Stimulated activated CD4-positive, alpha-beta T cell treated with anti-CD3 and anti-CD28 coated beads, Interleukin-1b, Interleukin-23, amount 100 ng/mL, for 48 hours (primary cell): Measurements from ENCODE around the gene NR1H3.

Experiments
- DNase-seq: peaks from one replicate; pipeline ENCODE4 v3.0.0-alpha.2; 2020

NR1H3 gene

GRCh38 chr11:47244448-47245350 lies 13.1 kb upstream of the NR1H3 start:
- no peak for DNase-seq

GRCh38 chr11:47245611-47246357 lies 12.0 kb upstream of the NR1H3 start:
- no peak for DNase-seq

GRCh38 chr11:47247502-47247901 lies 10.3 kb upstream of the NR1H3 start:
- no peak for DNase-seq

- no peak for DNase-seq
Measured at GRCh38 chr11:47248304-47248663, 9.5 kb upstream of the NR1H3 start.

- DNase-seq = peak; percentile 90
Measured at GRCh38 chr11:47248664-47249377, 9.0 kb upstream of the NR1H3 start, which contains the start of gene ACP2. Gene ACP2 (minus strand): TSS chr11:47248814. CDS start chr11:47248789, 25 bp downstream.

GRCh38 chr11:47249378-47249715 lies 8.4 kb upstream of the NR1H3 start:
- DNase-seq = no peak

GRCh38 chr11:47251751-47252150 lies 6.0 kb upstream of the NR1H3 start:
- no peak for DNase-seq

- no peak for DNase-seq
Measured at GRCh38 chr11:47253660-47254059, 4.1 kb upstream of the NR1H3 start.

- no peak for DNase-seq
Measured at GRCh38 chr11:47254386-47254785, 3.4 kb upstream of the NR1H3 start.

GRCh38 chr11:47256374-47256773 lies 1.4 kb upstream of the NR1H3 start:
- no peak for DNase-seq

- no peak for DNase-seq
Measured at GRCh38 chr11:47257177-47257516, 649 bp upstream of the NR1H3 start.

- no peak for DNase-seq
Measured at GRCh38 chr11:47258317-47258902, 614 bp downstream of the NR1H3 start.

GRCh38 chr11:47259232-47259977 lies 1.6 kb downstream of the NR1H3 start:
- DNase-seq = peak; percentile 39

GRCh38 chr11:47260366-47260765 lies 2.6 kb downstream of the NR1H3 start:
- no peak for DNase-seq

- DNase-seq = no peak
Measured at GRCh38 chr11:47261291-47261800, 3.5 kb downstream of the NR1H3 start.

GRCh38 chr11:47264119-47264518 lies 6.3 kb downstream of the NR1H3 start:
- DNase-seq = no peak

- DNase-seq = no peak
Measured at GRCh38 chr11:47264521-47264920, 6.7 kb downstream of the NR1H3 start.

- no peak for DNase-seq
Measured at GRCh38 chr11:47267876-47268275, 10.1 kb downstream of the NR1H3 start.

GRCh38 chr11:47268448-47269001 lies 10.7 kb downstream of the NR1H3 start:
- DNase-seq = no peak

- DNase-seq = peak; percentile 86
Measured at GRCh38 chr11:47269002-47269828, 11.4 kb downstream of the NR1H3 start.

GRCh38 chr11:47269829-47270305 lies 12.1 kb downstream of the NR1H3 start, which contains the start of gene MADD:
Gene MADD (plus strand): TSS chr11:47270133.
- DNase-seq = peak; percentile 92
